NCI-H2171 treated with DMSO at 0.1 percent for 48 hours (cell line): ENCODE data around the gene NBAS.
A peak's percentile ranks its signal among the peaks of the same experiment; 100 is the strongest.
"Not testable (repeated sequence)": the region's sequence is repeated elsewhere in the genome, so short reads cannot be mapped to it uniquely, and the experiment has no call there.

Experiments
- DNase-seq: peaks from one replicate; lab custom pipeline; 2025; lab: John Stamatoyannopoulos, UW

NBAS gene

GRCh38 chr2:15460112-15460620, 101.0 kb downstream of the NBAS start:
- DNase-seq = no peak

- no peak for DNase-seq
Observed at GRCh38 chr2:15458277-15458676, 102.9 kb downstream of the NBAS start.

- no peak for DNase-seq
Observed at GRCh38 chr2:15457868-15458267, 103.3 kb downstream of the NBAS start.

- DNase-seq = no peak
Observed at GRCh38 chr2:15456352-15456751, 104.8 kb downstream of the NBAS start.

- DNase-seq = no peak
Observed at GRCh38 chr2:15450808-15451207, 110.3 kb downstream of the NBAS start.

GRCh38 chr2:15449556-15450236, 111.4 kb downstream of the NBAS start:
- no peak for DNase-seq

GRCh38 chr2:15448250-15448839, 112.8 kb downstream of the NBAS start:
- DNase-seq = peak; percentile 42

- DNase-seq = no peak
Observed at GRCh38 chr2:15447381-15447780, 113.8 kb downstream of the NBAS start.

- no peak for DNase-seq
Observed at GRCh38 chr2:15446961-15447360, 114.2 kb downstream of the NBAS start.

GRCh38 chr2:15445891-15446562, 115.1 kb downstream of the NBAS start:
- DNase-seq = no peak

GRCh38 chr2:15439768-15440524, 121.2 kb downstream of the NBAS start:
- DNase-seq = peak; percentile 7

GRCh38 chr2:15439366-15439765, 121.8 kb downstream of the NBAS start:
- DNase-seq = not testable (repeated sequence)

GRCh38 chr2:15436195-15436594, 124.9 kb downstream of the NBAS start:
- no peak for DNase-seq

GRCh38 chr2:15435474-15435873, 125.7 kb downstream of the NBAS start:
- no peak for DNase-seq

- no peak for DNase-seq
Observed at GRCh38 chr2:15432642-15433256, 128.4 kb downstream of the NBAS start.

- DNase-seq = no peak
Observed at GRCh38 chr2:15429032-15429431, 132.1 kb downstream of the NBAS start.

GRCh38 chr2:15427987-15428386, 133.1 kb downstream of the NBAS start:
- DNase-seq = no peak

GRCh38 chr2:15426606-15427005, 134.5 kb downstream of the NBAS start:
- DNase-seq = no peak

GRCh38 chr2:15425712-15426111, 135.4 kb downstream of the NBAS start:
- DNase-seq = no peak

GRCh38 chr2:15421753-15422152, 139.4 kb downstream of the NBAS start:
- no peak for DNase-seq

- DNase-seq = no peak
Observed at GRCh38 chr2:15415748-15416147, 145.4 kb downstream of the NBAS start.

- DNase-seq = no peak
Observed at GRCh38 chr2:15412779-15413178, 148.4 kb downstream of the NBAS start.
